HepG2 (cell line): ENCODE data around the gene RNASE7. TPM values are rescaled to one million over a fixed set of nuclear protein-coding genes. Genes with fewer than 3 reads are reported as not detected.

ENCODE experiments used
- EHMT2 ChIP-seq: fragments of 200-600 bp; sonication (generic); IDR thresholded peaks from 2 replicates; pipeline ENCODE4 v1.7.0; 2017; ENCODE audit warnings: antibody characterized with exemption, low read depth, low read length, borderline replicate concordance
- JDP2 ChIP-seq: sonication (generic); formaldehyde crosslinking; IDR thresholded peaks from 2 replicates; pipeline ENCODE4 v1.8.1; 2022; ENCODE audit warnings: missing genetic modification reagents, borderline replicate concordance
- MAZ ChIP-seq, 2 experiments: sonication (generic) in 1 of 2; formaldehyde crosslinking in 1 of 2; IDR thresholded peaks; 2 replicates each; pipeline versions ENCODE4 v1.5.0 to v1.6.1; 2012 to 2020; ENCODE audit warnings: low read depth in 2 of 2, mild to moderate bottlenecking in 2 of 2, borderline replicate concordance in 1 of 2, improper control_type of control experiment in 1 of 2, low read length in 1 of 2, missing genetic modification reagents in 1 of 2, moderate library complexity in 1 of 2
- MED1 ChIP-seq: sonication (generic); formaldehyde crosslinking; IDR thresholded peaks from 2 replicates; pipeline ENCODE4 v1.4.0; 2020; ENCODE audit warnings: missing genetic modification reagents
- PCBP1 ChIP-seq: fragments of 200-400 bp; formaldehyde crosslinking; IDR thresholded peaks from 2 replicates; pipeline ENCODE4 v1.6.1; 2017; ENCODE audit warnings: mild to moderate bottlenecking, low read depth, low read length, borderline replicate concordance
- RXRB ChIP-seq: IDR thresholded peaks from 2 replicates; pipeline ENCODE4 v1.6.1; 2016; ENCODE audit warnings: borderline replicate concordance, missing genetic modification reagents, missing compliant biosample characterization
- ZBTB7B ChIP-seq: sonication (generic); formaldehyde crosslinking; IDR thresholded peaks from 2 replicates; pipeline ENCODE4 v1.4.0; 2020; ENCODE audit warnings: missing genetic modification reagents
- polyA plus RNA-seq, 8 experiments: library from polyadenylated mRNA; depleted of rRNA in 3 of 8; stranded (reverse) in 7 of 8; unstranded in 1 of 8; fragments of >200 nt; fragmentation: Illumina TruSeq in 4 of 8; extraction: Trizol in 4 of 8; gene quantifications; 2 replicates each; pipeline versions ENCODE4 v1.2.1 to v1.2.3, GENCODE V29; 2011 to 2016; ENCODE audit warnings: low read depth in 4 of 8, missing spikeins in 1 of 8, mixed read lengths in 1 of 8; ENCODE audit not compliant: insufficient read depth in 1 of 8
- total RNA-seq, 5 experiments: library from RNA; depleted of rRNA; stranded (reverse); fragments of >200 nt; fragmentation: Illumina TruSeq; extraction: Trizol; gene quantifications; 2 replicates each; pipeline ENCODE4 v1.2.3, GENCODE V29; 2016; ENCODE audit warnings: low read depth in 1 of 5
- TF ChIP-seq, protein P1 (sequence below): sonication (generic); formaldehyde crosslinking; IDR thresholded peaks from 2 replicates; pipeline ENCODE4 v1.5.0; 2020; ENCODE audit warnings: mild to moderate bottlenecking, missing genetic modification reagents, borderline replicate concordance
- TF ChIP-seq, protein P2 (sequence below): sonication (generic); formaldehyde crosslinking; IDR thresholded peaks from 2 replicates; pipeline ENCODE4 v1.4.0; 2020; ENCODE audit warnings: missing genetic modification reagents
- TF ChIP-seq, protein P3 (sequence below): sonication (generic); formaldehyde crosslinking; IDR thresholded peaks from 2 replicates; pipeline ENCODE4 v1.4.0; 2020; ENCODE audit warnings: missing genetic modification reagents, mild to moderate bottlenecking, borderline replicate concordance
- TF ChIP-seq, protein P4 (sequence below), 2 experiments: sonication (generic) in 1 of 2; formaldehyde crosslinking in 1 of 2; IDR thresholded peaks; 2 replicates each; pipeline versions ENCODE4 v1.4.0 to v1.6.1; 2018 to 2020; ENCODE audit warnings: missing genetic modification reagents in 2 of 2, borderline replicate concordance in 1 of 2, low read depth in 1 of 2, mild to moderate bottlenecking in 1 of 2, missing biosample characterization in 1 of 2
- TF ChIP-seq, protein P5 (sequence below): IDR thresholded peaks from 2 replicates; pipeline ENCODE4 v1.6.1; 2016; ENCODE audit warnings: mild to moderate bottlenecking

The RNASE7 gene
- total and polyA plus RNA-seq, 2 of the 13 experiments (the other 11 are each of a cell fraction or from before 2014, with no cell fraction given) = 0.04 TPM; not detected in 1

DNA sequence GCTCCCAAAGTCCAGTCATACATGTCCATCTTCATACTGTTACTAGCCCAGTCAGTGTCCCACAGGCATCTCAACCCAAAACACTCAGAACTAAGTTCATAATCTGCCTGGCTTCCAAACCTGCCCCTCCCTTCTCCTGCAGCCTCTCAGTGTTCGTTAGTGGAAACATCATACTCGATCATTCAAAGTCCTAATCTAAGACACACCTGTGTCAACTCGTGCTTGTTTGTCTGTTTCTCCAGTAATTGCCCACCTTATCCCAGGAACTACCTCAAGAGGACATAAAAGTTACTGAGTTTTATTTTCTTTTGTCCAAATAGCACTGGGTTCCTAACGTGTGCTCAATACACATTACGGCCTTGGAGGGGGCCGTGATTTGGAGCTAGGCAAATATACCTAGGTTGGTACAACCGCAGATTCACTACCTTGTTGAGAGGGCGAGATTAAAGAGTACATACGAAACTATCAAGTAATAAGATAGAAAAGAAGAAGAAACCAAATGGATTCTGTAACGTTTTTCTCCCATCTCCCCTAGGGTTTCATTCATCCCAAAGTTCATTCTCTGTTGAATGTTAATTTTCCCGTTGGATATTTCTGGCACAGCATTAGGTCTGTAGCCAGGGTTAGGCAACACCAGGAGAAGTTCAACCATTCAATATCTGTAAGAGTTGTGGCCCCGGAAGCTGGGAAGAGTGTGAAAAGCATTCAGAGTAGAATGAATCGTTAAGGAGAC is 18.6 kb downstream of the RNASE7 start (continued):
- TF ChIP-seq, protein P1, sequence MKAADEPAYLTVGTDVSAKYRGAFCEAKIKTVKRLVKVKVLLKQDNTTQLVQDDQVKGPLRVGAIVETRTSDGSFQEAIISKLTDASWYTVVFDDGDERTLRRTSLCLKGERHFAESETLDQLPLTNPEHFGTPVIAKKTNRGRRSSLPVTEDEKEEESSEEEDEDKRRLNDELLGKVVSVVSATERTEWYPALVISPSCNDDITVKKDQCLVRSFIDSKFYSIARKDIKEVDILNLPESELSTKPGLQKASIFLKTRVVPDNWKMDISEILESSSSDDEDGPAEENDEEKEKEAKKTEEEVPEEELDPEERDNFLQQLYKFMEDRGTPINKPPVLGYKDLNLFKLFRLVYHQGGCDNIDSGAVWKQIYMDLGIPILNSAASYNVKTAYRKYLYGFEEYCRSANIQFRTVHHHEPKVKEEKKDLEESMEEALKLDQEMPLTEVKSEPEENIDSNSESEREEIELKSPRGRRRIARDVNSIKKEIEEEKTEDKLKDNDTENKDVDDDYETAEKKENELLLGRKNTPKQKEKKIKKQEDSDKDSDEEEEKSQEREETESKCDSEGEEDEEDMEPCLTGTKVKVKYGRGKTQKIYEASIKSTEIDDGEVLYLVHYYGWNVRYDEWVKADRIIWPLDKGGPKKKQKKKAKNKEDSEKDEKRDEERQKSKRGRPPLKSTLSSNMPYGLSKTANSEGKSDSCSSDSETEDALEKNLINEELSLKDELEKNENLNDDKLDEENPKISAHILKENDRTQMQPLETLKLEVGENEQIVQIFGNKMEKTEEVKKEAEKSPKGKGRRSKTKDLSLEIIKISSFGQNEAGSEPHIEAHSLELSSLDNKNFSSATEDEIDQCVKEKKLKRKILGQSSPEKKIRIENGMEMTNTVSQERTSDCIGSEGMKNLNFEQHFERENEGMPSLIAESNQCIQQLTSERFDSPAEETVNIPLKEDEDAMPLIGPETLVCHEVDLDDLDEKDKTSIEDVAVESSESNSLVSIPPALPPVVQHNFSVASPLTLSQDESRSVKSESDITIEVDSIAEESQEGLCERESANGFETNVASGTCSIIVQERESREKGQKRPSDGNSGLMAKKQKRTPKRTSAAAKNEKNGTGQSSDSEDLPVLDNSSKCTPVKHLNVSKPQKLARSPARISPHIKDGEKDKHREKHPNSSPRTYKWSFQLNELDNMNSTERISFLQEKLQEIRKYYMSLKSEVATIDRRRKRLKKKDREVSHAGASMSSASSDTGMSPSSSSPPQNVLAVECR (CRISPR knock-in tag) = 0 out of 2 replicates have a peak, but pooled peaks have one; percentile 27
- no peak for TF ChIP-seq JDP2 (CRISPR knock-in tag)
- TF ChIP-seq, protein P2, sequence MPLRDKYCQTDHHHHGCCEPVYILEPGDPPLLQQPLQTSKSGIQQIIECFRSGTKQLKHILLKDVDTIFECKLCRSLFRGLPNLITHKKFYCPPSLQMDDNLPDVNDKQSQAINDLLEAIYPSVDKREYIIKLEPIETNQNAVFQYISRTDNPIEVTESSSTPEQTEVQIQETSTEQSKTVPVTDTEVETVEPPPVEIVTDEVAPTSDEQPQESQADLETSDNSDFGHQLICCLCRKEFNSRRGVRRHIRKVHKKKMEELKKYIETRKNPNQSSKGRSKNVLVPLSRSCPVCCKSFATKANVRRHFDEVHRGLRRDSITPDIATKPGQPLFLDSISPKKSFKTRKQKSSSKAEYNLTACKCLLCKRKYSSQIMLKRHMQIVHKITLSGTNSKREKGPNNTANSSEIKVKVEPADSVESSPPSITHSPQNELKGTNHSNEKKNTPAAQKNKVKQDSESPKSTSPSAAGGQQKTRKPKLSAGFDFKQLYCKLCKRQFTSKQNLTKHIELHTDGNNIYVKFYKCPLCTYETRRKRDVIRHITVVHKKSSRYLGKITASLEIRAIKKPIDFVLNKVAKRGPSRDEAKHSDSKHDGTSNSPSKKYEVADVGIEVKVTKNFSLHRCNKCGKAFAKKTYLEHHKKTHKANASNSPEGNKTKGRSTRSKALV (CRISPR knock-in tag) = no peak
- TF ChIP-seq, protein P3, sequence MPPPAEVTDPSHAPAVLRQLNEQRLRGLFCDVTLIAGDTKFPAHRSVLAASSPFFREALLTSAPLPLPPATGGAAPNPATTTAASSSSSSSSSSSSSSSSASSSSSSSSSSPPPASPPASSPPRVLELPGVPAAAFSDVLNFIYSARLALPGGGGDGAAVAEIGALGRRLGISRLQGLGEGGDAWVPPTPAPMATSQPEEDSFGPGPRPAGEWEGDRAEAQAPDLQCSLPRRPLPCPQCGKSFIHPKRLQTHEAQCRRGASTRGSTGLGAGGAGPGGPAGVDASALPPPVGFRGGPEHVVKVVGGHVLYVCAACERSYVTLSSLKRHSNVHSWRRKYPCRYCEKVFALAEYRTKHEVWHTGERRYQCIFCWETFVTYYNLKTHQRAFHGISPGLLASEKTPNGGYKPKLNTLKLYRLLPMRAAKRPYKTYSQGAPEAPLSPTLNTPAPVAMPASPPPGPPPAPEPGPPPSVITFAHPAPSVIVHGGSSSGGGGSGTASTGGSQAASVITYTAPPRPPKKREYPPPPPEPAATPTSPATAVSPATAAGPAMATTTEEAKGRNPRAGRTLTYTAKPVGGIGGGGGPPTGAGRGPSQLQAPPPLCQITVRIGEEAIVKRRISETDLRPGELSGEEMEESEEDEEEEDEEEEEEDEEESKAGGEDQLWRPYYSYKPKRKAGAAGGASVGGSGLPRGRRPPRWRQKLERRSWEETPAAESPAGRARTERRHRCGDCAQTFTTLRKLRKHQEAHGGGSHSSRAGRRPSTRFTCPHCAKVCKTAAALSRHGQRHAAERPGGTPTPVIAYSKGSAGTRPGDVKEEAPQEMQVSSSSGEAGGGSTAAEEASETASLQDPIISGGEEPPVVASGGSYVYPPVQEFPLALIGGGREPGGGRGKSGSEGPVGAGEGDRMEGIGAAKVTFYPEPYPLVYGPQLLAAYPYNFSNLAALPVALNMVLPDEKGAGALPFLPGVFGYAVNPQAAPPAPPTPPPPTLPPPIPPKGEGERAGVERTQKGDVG = no peak
- TF ChIP-seq PCBP1 = no peak
- TF ChIP-seq EHMT2 = no peak
- TF ChIP-seq MAZ (IDR thresholded peaks at IDR 0.05; ENCODE audit: borderline replicate concordance, low read depth, low read length) = no peak
- TF ChIP-seq MAZ (CRISPR knock-in tag; IDR thresholded peaks at IDR 0.05; ENCODE audit: low read depth) = 0 out of 2 replicates have a peak, but pooled peaks have one; percentile 25
- TF ChIP-seq ZBTB7B (CRISPR knock-in tag) = 0 out of 2 replicates have a peak, but pooled peaks have one; percentile 15
- 0 out of 2 replicates have a peak, but pooled peaks have one; percentile 26 for TF ChIP-seq RXRB (CRISPR knock-in tag)
- TF ChIP-seq, protein P4, sequence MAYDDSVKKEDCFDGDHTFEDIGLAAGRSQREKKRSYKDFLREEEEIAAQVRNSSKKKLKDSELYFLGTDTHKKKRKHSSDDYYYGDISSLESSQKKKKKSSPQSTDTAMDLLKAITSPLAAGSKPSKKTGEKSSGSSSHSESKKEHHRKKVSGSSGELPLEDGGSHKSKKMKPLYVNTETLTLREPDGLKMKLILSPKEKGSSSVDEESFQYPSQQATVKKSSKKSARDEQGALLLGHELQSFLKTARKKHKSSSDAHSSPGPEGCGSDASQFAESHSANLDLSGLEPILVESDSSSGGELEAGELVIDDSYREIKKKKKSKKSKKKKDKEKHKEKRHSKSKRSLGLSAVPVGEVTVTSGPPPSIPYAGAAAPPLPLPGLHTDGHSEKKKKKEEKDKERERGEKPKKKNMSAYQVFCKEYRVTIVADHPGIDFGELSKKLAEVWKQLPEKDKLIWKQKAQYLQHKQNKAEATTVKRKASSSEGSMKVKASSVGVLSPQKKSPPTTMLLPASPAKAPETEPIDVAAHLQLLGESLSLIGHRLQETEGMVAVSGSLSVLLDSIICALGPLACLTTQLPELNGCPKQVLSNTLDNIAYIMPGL (CRISPR knock-in tag; IDR thresholded peaks at IDR 0.05; ENCODE audit: borderline replicate concordance in 1 of 2, low read depth in 1 of 2) = 0 out of 4 replicates have a peak, but pooled peaks of 1 of the 2 experiments have one; percentile 25
- 0 out of 2 replicates have a peak, but pooled peaks have one; percentile 26 for TF ChIP-seq MED1 (CRISPR knock-in tag)
- TF ChIP-seq, protein P5, sequence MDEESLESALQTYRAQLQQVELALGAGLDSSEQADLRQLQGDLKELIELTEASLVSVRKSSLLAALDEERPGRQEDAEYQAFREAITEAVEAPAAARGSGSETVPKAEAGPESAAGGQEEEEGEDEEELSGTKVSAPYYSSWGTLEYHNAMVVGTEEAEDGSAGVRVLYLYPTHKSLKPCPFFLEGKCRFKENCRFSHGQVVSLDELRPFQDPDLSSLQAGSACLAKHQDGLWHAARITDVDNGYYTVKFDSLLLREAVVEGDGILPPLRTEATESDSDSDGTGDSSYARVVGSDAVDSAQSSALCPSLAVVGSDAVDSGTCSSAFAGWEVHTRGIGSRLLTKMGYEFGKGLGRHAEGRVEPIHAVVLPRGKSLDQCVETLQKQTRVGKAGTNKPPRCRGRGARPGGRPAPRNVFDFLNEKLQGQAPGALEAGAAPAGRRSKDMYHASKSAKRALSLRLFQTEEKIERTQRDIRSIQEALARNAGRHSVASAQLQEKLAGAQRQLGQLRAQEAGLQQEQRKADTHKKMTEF = 0 out of 2 replicates have a peak, but pooled peaks have one; percentile 32
